K562 (cell line): ENCODE measurements around the gene APOO. TPM values are rescaled to one million over a fixed set of nuclear protein-coding genes. Genes with fewer than 3 reads are reported as not detected.
"Not testable (repeated sequence)": the region's sequence is repeated elsewhere in the genome, so short reads cannot be mapped to it uniquely, and the experiment has no call there.

Source experiments
- ATAC-seq: fragments of 200-7000 bp; cut with Tn5 transposase; 3 replicates; pipeline ENCODE4 v1.9.1; 2020; ENCODE audit warnings: moderate library complexity
- BruUV-seq: library from RNA; stranded (reverse); fragments of 400-500 nt; replicated peaks from 2 replicates; lab custom pipeline; 2021; lab: Mats Ljungman, UMichigan
- CTCF ChIA-PET: fragments of 300-600 bp; formaldehyde crosslinking; extraction: SDS; loops from one replicate; lab custom pipeline; 2021; ENCODE audit warnings: low intra/inter-chr PET ratio; lab: Yijun Ruan, JAX
- POLR2A ChIA-PET: fragments of 300-600, 350-650 bp; sonication (Branson Sonifier 250); formaldehyde crosslinking; extraction: SDS; loops from one replicate; lab custom pipeline; 2021; ENCODE audit warnings: antibody characterized with exemption, inconsistent platforms; lab: Yijun Ruan, JAX
- DNase-seq, 4 experiments: peaks; one replicate each; pipeline versions ENCODE4 v3.0.0 to v3.0.0-alpha.2; 2011 to 2018; ENCODE audit warnings: low spot score in 3 of 4, mixed read lengths in 3 of 4; ENCODE audit errors: extremely low read depth in 1 of 4
- FAIRE-seq: peaks from 2 replicates; lab custom pipeline; 2011; peaks lifted over from hg19 to GRCh38; lab: Jason Lieb, UNC
- H2AFZ ChIP-seq: 2 replicates; pipeline ENCODE4 v1.6.0; 2011; ENCODE audit warnings: low read depth, low read length, control low read depth, inconsistent platforms
- H3K27ac ChIP-seq: fragments of 200-600 bp; 3 replicates; pipeline ENCODE4 v1.8.0; 2011; ENCODE audit warnings: low read depth, mild to moderate bottlenecking, control low read depth, inconsistent platforms, low read length, moderate library complexity, mixed read lengths; ENCODE audit errors: extremely low read depth
- H3K27me3 ChIP-seq, 2 experiments: fragments of 300-600 bp in 1 of 2; 2 replicates in 1 of 2; 3 replicates in 1 of 2; pipeline versions ENCODE4 v1.6.0 to v1.8.0; 2011; ENCODE audit warnings: inconsistent platforms in 2 of 2, low read length in 2 of 2, mild to moderate bottlenecking in 1 of 2, mixed read lengths in 1 of 2, moderate library complexity in 1 of 2; ENCODE audit not compliant: control insufficient read depth in 2 of 2, insufficient read depth in 2 of 2
- H3K36me3 ChIP-seq: fragments of 300-600 bp; 3 replicates; pipeline ENCODE4 v1.8.0; 2011; ENCODE audit warnings: mild to moderate bottlenecking, low read length, inconsistent platforms; ENCODE audit not compliant: control insufficient read depth, insufficient read depth
- H3K4me1 ChIP-seq, 2 experiments: fragments of 200-600 bp in 1 of 2; replicated peaks in 1 of 2; 2 replicates in 1 of 2; 3 replicates in 1 of 2; pipeline versions ENCODE4 v1.5.1 to v1.8.0; 2011; ENCODE audit warnings: inconsistent platforms in 2 of 2, low read length in 2 of 2, mild to moderate bottlenecking in 1 of 2, mixed read lengths in 1 of 2, moderate library complexity in 1 of 2; ENCODE audit not compliant: control insufficient read depth in 2 of 2, insufficient read depth in 2 of 2
- H3K4me2 ChIP-seq: 2 replicates; pipeline ENCODE4 v1.6.1; 2011; ENCODE audit warnings: low read length, control low read depth, inconsistent platforms, mixed read lengths; ENCODE audit not compliant: insufficient read depth
- H3K4me3 ChIP-seq: fragments of 200-600 bp; sonication (generic), shearing (Covaris generic); 2 replicates; pipeline ENCODE4 v1.5.1; 2016; ENCODE audit warnings: control low read depth, inconsistent platforms
- H3K79me2 ChIP-seq: fragments of 200-600 bp; 3 replicates; pipeline ENCODE4 v1.8.0; 2011; ENCODE audit warnings: low read length, inconsistent platforms; ENCODE audit not compliant: control insufficient read depth, insufficient read depth
- H3K9ac ChIP-seq, 2 experiments: 2 replicates each; pipeline versions ENCODE4 v1.6.0 to v1.6.1; 2011; ENCODE audit warnings: low read depth in 2 of 2, low read length in 2 of 2, control low read depth in 1 of 2, inconsistent platforms in 1 of 2, mild to moderate bottlenecking in 1 of 2, mixed read lengths in 1 of 2; ENCODE audit not compliant: insufficient read depth in 1 of 2
- H3K9me1 ChIP-seq: one replicate; pipeline ENCODE4 v1.6.0; 2011; ENCODE audit warnings: inconsistent platforms, mild to moderate bottlenecking, low read length, moderate library complexity; ENCODE audit not compliant: control insufficient read depth, insufficient read depth
- H3K9me3 ChIP-seq: replicated peaks from 2 replicates; pipeline ENCODE4 v1.5.1; 2011; ENCODE audit warnings: low read depth, low read length, inconsistent platforms; ENCODE audit not compliant: control insufficient read depth, insufficient read depth
- H4K20me1 ChIP-seq: replicated peaks from 2 replicates; pipeline ENCODE4 v1.6.1; 2011; ENCODE audit warnings: low read length, inconsistent platforms, mixed read lengths; ENCODE audit not compliant: control insufficient read depth, insufficient read depth
- ADNP ChIP-seq: fragments of 200-800 bp; sonication (Bioruptor generic); IDR thresholded peaks from 2 replicates; pipeline ENCODE4 v1.6.1; 2016; ENCODE audit warnings: missing genetic modification characterization, missing compliant biosample characterization
- ARID1B ChIP-seq: fragments of 450-650 bp; IDR thresholded peaks from 2 replicates; pipeline ENCODE4 v1.6.1; 2016; ENCODE audit warnings: antibody characterized with exemption, mild to moderate bottlenecking, inconsistent platforms
- CBFA2T3 ChIP-seq: fragments of 450-650 bp; IDR thresholded peaks from 2 replicates; pipeline ENCODE4 v1.6.1; 2017
- DPF2 ChIP-seq: fragments of 450-650 bp; IDR thresholded peaks from 2 replicates; pipeline ENCODE4 v1.6.1; 2016
- NFIC ChIP-seq: fragments of 450-650 bp; IDR thresholded peaks from 2 replicates; pipeline ENCODE4 v1.6.1; 2017; ENCODE audit warnings: mild to moderate bottlenecking, inconsistent platforms
- ZNF316 ChIP-seq: fragments of 450-650 bp; IDR thresholded peaks from 2 replicates; pipeline ENCODE4 v1.6.1; 2016
- ZNF384 ChIP-seq: IDR thresholded peaks from 2 replicates; pipeline ENCODE4 v1.6.1; 2012; ENCODE audit warnings: low read depth, low read length, improper control_type of control experiment
- WGBS: fragments of 100-300 bp; shearing (Covaris generic); methylation state at CpG from one replicate; pipeline ENCODE4 v1.1.6; 2016; ENCODE audit warnings: low coverage, mixed read lengths; ENCODE audit not compliant: insufficient coverage; ENCODE audit errors: missing lambda C conversion rate; 5-methylcytosine and 5-hydroxymethylcytosine counted together
- in situ Hi-C: fragments of 300-500 bp; cut with MboI; formaldehyde crosslinking; loops from 4 replicates; pipeline ENCODE4 v1.15.0; 2018; ENCODE audit warnings: inconsistent platforms, mixed read lengths
- intact Hi-C: fragments of 100-400 bp; cut with micrococcal nuclease; formaldehyde crosslinking; loops from 2 replicates; pipeline ENCODE4 v1.14.2; 2022
- polyA plus RNA-seq, 8 experiments: library from polyadenylated mRNA; depleted of rRNA in 4 of 8; stranded (reverse) in 5 of 8; unstranded in 3 of 8; fragments of >200 nt; fragmentation: Nextera tagmentation in 2 of 8; fragmentation: Illumina TruSeq in 1 of 8; extraction: Ambion mirVana in 2 of 8; extraction: Trizol in 1 of 8; gene quantifications; 2 replicates each; pipeline versions ENCODE4 v1.2.1 to v1.2.3, GENCODE V29; 2011 to 2014; ENCODE audit warnings: inconsistent platforms in 1 of 8, missing spikeins in 1 of 8
- total RNA-seq, 7 experiments: library from RNA; depleted of rRNA in 6 of 7; stranded (reverse); fragments of >200 nt in 6 of 7; fragmentation: Illumina TruSeq in 2 of 7; extraction: Trizol in 2 of 7; gene quantifications; 2 replicates each; pipeline versions ENCODE4 v1.2.1 to v1.2.3, GENCODE V29; 2011 to 2021; ENCODE audit warnings: low replicate concordance in 1 of 7

The APOO gene
- total and polyA plus RNA-seq, 9 of the 15 experiments (the other 6 are each of a cell fraction or from before 2014, with no cell fraction given): 37.3 to 76.4 (median 60.8) TPM

- H3K27ac ChIP-seq, H4K20me1 ChIP-seq, in situ Hi-C loops, H3K4me3 ChIP-seq, H3K27me3 ChIP-seq, H3K9ac ChIP-seq, BruUV-seq, H3K36me3 ChIP-seq, H3K9me3 ChIP-seq, H2AFZ ChIP-seq, CTCF ChIA-PET, FAIRE-seq, H3K4me2 ChIP-seq, DNase-seq, intact Hi-C loops, H3K9me1 ChIP-seq: not testable (repeated sequence)
- POLR2A ChIA-PET: interaction anchor here (1.3 kb wide), 1 partner anchor 11 kb away, joined by 3 read pairs; no protein-coding TSS in a partner anchor
- H3K4me1 ChIP-seq: peaks cover 6 to 15% of the 10 kb centered on the region in 2 experiments; a peak in 2 of 5 replicates
- peak; percentile 71 for ATAC-seq
- 11% methylated on average over 2 of the region's 4 CpGs for whole genome bisulfite sequencing
- peaks cover 27% of the 10 kb centered on the region for H3K79me2 ChIP-seq
- TF ChIP-seq ZNF316: peak; percentile 47
- peak; percentile 46; the same call in 1 of the 2 replicates for TF ChIP-seq ADNP (tag)
These were observed 11.2 kb downstream of the APOO start for GRCh38 chrX:23896539-23896938.

- H3K4me3 ChIP-seq, POLR2A ChIA-PET, FAIRE-seq, H3K36me3 ChIP-seq, H3K9ac ChIP-seq, H3K9me3 ChIP-seq, in situ Hi-C loops, H3K27me3 ChIP-seq, H3K9me1 ChIP-seq, DNase-seq: not testable (repeated sequence)
- Histone ChIP-seq H3K4me1 (peaks cover 4 to 11% of the 10 kb centered on the region in 2 experiments; a peak in 3 of 5 replicates), H3K79me2 (peaks cover 20% of the 10 kb centered on the region)
- 29% methylated on average over 4 of the region's 6 CpGs for WGBS
- TF ChIP-seq CBFA2T3 (peak; percentile 45), DPF2 (0 out of 2 replicates have a peak, but pooled peaks have one; percentile 33), ZNF384 (peak; percentile 48; the same call in 1 of the 2 replicates), NFIC (peak; percentile 65), ARID1B (peak; percentile 57)
- TF ChIP-seq, all 486 proteins: peak for 5; not testable (repeated sequence) for 481
- CTCF ChIA-PET, intact Hi-C loops, H2AFZ ChIP-seq, H3K27ac ChIP-seq, BruUV-seq, H3K4me2 ChIP-seq, H4K20me1 ChIP-seq: not testable (repeated sequence)
- peak; percentile 71 for ATAC-seq
These were observed 12.7 kb downstream of the APOO start for GRCh38 chrX:23894993-23895392.
